ENCODE data around the gene H6PD. TPM values are rescaled to one million over a fixed set of nuclear protein-coding genes. Genes with fewer than 3 reads are reported as not detected.

H6PD gene
- polyA plus RNA-seq, 1 donor (not counting 4 experiments of a cell fraction or from before 2014, with no cell fraction given), result 3.3 TPM

- no peaks in the 10 kb centered on the region for H4K20me1 ChIP-seq (ENCODE audit: control insufficient read depth, extremely low read depth, insufficient read depth, low read length)
- H3K27me3 ChIP-seq (ENCODE audit: control insufficient read depth, extremely low read depth, insufficient read depth, low read length), result no peaks in the 10 kb centered on the region
- H3K9ac ChIP-seq (ENCODE audit: control insufficient read depth, extremely low read depth, insufficient read depth, low read length), result no peak overlapping the region
- no peak for TF ChIP-seq CTCF (optimal IDR thresholded peaks at IDR 0.05 in 1 of 3, IDR thresholded peaks at IDR 0.05 in 1 of 3, conservative IDR thresholded peaks at IDR 0.05 in 1 of 3; ENCODE audit: extremely low read depth in 1 of 3, insufficient read depth in 2 of 3, low read length in 3 of 3)
- TF ChIP-seq EZH2 (IDR thresholded peaks at IDR 0.05; ENCODE audit: low read length), result no peak
- FAIRE-seq, result no peak
- peaks cover 10% of the 10 kb centered on the region for H3K9me3 ChIP-seq (ENCODE audit: control insufficient read depth, low read depth, low read length)
- dilution Hi-C loops (cut with MboI; ENCODE audit: extremely low pct_ligation_motif_present, low sequenced_read_pairs), result no loop called here
- H3K27ac ChIP-seq (ENCODE audit: control insufficient read depth, insufficient read depth, low read length), result no peak overlapping the region
- H3K4me2 ChIP-seq (ENCODE audit: control insufficient read depth, extremely low read depth, insufficient read depth, low read depth, low read length), result no peak overlapping the region
- no peak for DNase-seq (ENCODE audit: low read depth, low spot score)
- H3K9me1 ChIP-seq (ENCODE audit: control insufficient read depth, extremely low read depth, insufficient read depth, low read length), result no peaks in the 10 kb centered on the region
- no peak overlapping the region for H2AFZ ChIP-seq (ENCODE audit: control insufficient read depth, low read length)
- no peaks in the 10 kb centered on the region for H3K36me3 ChIP-seq (ENCODE audit: control insufficient read depth in 2 of 2, extremely low read depth in 1 of 2, insufficient read depth in 2 of 2, low read length in 2 of 2)
- no peak overlapping the region for H3K4me3 ChIP-seq (ENCODE audit: control insufficient read depth in 2 of 3, extremely low read depth in 1 of 3, insufficient read depth in 2 of 3, low read depth in 1 of 3, low read length in 3 of 3)
- H3K79me2 ChIP-seq (ENCODE audit: control insufficient read depth, insufficient read depth, low read length), result peaks cover 1% of the 10 kb centered on the region
- peaks cover 3% of the 10 kb centered on the region for H3K4me1 ChIP-seq (ENCODE audit: control insufficient read depth, extremely low read depth, insufficient read depth, low read length)
These were observed 29.7 kb downstream of the H6PD start for GRCh38 chr1:9263984-9264872.

- FAIRE-seq, result no peak
- Histone ChIP-seq H3K4me3 (ENCODE audit: control insufficient read depth in 2 of 3, extremely low read depth in 1 of 3, insufficient read depth in 2 of 3, low read depth in 1 of 3, low read length in 3 of 3) (no peak overlapping the region), H3K27ac (ENCODE audit: control insufficient read depth, insufficient read depth, low read length) (no peak overlapping the region), H4K20me1 (ENCODE audit: control insufficient read depth, extremely low read depth, insufficient read depth, low read length) (no peaks in the 10 kb centered on the region), H3K9me1 (ENCODE audit: control insufficient read depth, extremely low read depth, insufficient read depth, low read length) (no peaks in the 10 kb centered on the region), H3K79me2 (ENCODE audit: control insufficient read depth, insufficient read depth, low read length) (no peaks in the 10 kb centered on the region), H3K9me3 (ENCODE audit: control insufficient read depth, low read depth, low read length) (peaks cover 3% of the 10 kb centered on the region), H3K36me3 (ENCODE audit: control insufficient read depth in 2 of 2, extremely low read depth in 1 of 2, insufficient read depth in 2 of 2, low read length in 2 of 2) (no peaks in the 10 kb centered on the region), H3K4me2 (ENCODE audit: control insufficient read depth, extremely low read depth, insufficient read depth, low read depth, low read length) (no peak overlapping the region), H3K27me3 (ENCODE audit: control insufficient read depth, extremely low read depth, insufficient read depth, low read length) (no peaks in the 10 kb centered on the region), H2AFZ (ENCODE audit: control insufficient read depth, low read length) (no peak overlapping the region), H3K9ac (ENCODE audit: control insufficient read depth, extremely low read depth, insufficient read depth, low read length) (no peak overlapping the region), H3K4me1 (ENCODE audit: control insufficient read depth, extremely low read depth, insufficient read depth, low read length) (peaks cover 6% of the 10 kb centered on the region)
- DNase-seq (ENCODE audit: low read depth, low spot score), result no peak
- dilution Hi-C loops (cut with MboI; ENCODE audit: extremely low pct_ligation_motif_present, low sequenced_read_pairs), result no loop called here
- TF ChIP-seq EZH2 (IDR thresholded peaks at IDR 0.05; ENCODE audit: low read length) (no peak), CTCF (optimal IDR thresholded peaks at IDR 0.05 in 1 of 3, IDR thresholded peaks at IDR 0.05 in 1 of 3, conservative IDR thresholded peaks at IDR 0.05 in 1 of 3; ENCODE audit: extremely low read depth in 1 of 3, insufficient read depth in 2 of 3, low read length in 3 of 3) (no peak)
These were observed 30.5 kb downstream of the H6PD start for GRCh38 chr1:9265037-9265436.

All from keratinocyte (primary cell).